Uterine smooth muscle cell (primary cell): Measurements from ENCODE around the gene SUPT7L. TPM values are rescaled to one million over a fixed set of nuclear protein-coding genes. Genes with fewer than 3 reads are reported as not detected.

Experiments used
- total RNA-seq: library from RNA; depleted of rRNA; stranded (reverse); fragments of >200 nt; gene quantifications from 2 replicates; pipeline ENCODE4 v1.2.3, GENCODE V29; 2014

The SUPT7L gene
- total RNA-seq: 18.5 and 22.0 TPM in 2 replicates

GRCh38 chr2:27663285-27664153, at the start of gene SUPT7L, which contains the start of gene SLC4A1AP:
TSS of gene SUPT7L (minus strand) at chr2:27663614. CDS start at chr2:27662192, 1,422 bp downstream.
TSS of gene SLC4A1AP (plus strand) at chr2:27663889. CDS start at chr2:27663915, 26 bp downstream.

DNA sequence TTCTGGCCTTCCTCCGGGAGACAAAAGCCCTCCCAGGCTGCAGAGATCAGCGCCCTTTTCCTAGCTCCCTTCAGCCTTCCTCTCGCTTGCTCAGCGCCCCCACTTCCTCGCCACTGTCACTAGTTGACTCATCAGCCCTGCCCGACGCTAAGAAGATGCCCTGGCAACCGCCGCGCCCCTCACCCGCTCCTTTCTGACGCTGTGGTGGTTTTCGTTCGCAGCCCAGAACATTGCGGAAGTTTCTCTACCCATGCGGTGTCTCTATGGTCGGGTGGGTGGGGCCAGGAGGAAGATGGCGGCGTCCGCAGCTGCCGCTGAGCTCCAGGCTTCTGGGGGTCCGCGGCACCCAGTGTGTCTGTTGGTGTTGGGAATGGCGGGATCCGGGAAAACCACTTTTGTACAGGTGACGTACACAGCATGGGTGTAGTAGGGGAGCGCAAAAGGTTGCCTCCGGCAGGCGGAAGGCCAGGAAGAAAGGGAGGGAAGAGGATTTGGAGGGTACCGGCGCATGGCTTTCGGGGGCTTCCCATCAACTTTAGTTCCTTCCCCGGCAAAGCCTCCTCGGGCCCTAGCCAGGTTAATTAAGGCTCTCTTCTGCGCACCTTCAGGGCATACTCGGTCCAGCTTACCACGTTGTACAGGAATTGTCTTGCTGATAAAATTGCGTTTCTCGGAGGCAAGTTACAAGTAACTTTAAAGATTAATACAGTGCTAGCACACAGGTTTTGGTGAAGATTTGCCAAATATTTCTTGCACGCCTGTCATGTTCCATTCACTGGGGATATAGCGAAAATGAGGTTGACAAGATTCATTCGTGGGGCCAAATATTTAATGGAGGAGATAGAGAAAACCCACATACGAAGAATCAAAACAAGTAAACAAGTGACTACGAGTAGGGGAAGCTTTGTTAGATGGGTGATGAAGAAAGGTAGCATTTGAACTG, 34.4 kb downstream of the SUPT7L start, which contains the start of the genes CCDC121 and GPN1:
Gene CCDC121, minus strand, starts transcription at position 246 of the 943 bp plus-strand sequence. CDS start 1,213 bp downstream, outside the sequence.
Gene GPN1, plus strand, starts transcription at position 284 of the 943 bp plus-strand sequence. Its CDS starts 9 bp downstream, at position 293.

Other genes starting within 250 kb of the SUPT7L start
- 106 and 128 TPM in 2 replicates for gene NRBP1, start 235.0 kb downstream of the SUPT7L start, total RNA-seq
- not detected in 2 replicates for gene KRTCAP3, start 221.2 kb downstream of the SUPT7L start, total RNA-seq
- gene IFT172, start 173.9 kb downstream of the SUPT7L start, total RNA-seq: 40.7 and 41.4 TPM in 2 replicates
- 15.6 and 16.6 TPM in 2 replicates for gene FNDC4, start 168.4 kb downstream of the SUPT7L start, total RNA-seq
- gene GCKR, start 166.8 kb downstream of the SUPT7L start, total RNA-seq: 0.12 and 0.22 TPM in 2 replicates
- gene ZNF512, start 80.6 kb downstream of the SUPT7L start, total RNA-seq: 27.1 and 33.2 TPM in 2 replicates
- 1.7 and 2.0 TPM in 2 replicates for gene CCDC121, start 34.6 kb downstream of the SUPT7L start, total RNA-seq
- gene GPN1, start 34.6 kb downstream of the SUPT7L start, total RNA-seq: 33.9 and 55.4 TPM in 2 replicates
- 31.4 and 36.9 TPM in 2 replicates for gene SLC4A1AP, start 275 bp upstream of the SUPT7L start, total RNA-seq
- gene MRPL33, start 108.1 kb upstream of the SUPT7L start, total RNA-seq: 50.7 and 63.1 TPM in 2 replicates
- gene RBKS, start 226.8 kb upstream of the SUPT7L start, total RNA-seq: 0.75 and 1.4 TPM in 2 replicates
- 13.6 and 20.6 TPM in 2 replicates for gene BABAM2, start 227.1 kb upstream of the SUPT7L start, total RNA-seq